HG03108 (cell line): ENCODE measurements around the gene SRGAP2C.
"Not testable (repeated sequence)": the region's sequence is repeated elsewhere in the genome, so short reads cannot be mapped to it uniquely, and the experiment has no call there.

Experiments
- ATAC-seq: cut with Tn5 transposase; IDR thresholded peaks from one replicate; pipeline ENCODE4 v1.9.1; 2021; ENCODE audit warnings: moderate library complexity; ENCODE audit not compliant: unreplicated experiment

SRGAP2C gene

GRCh38 chr1:121185140-121185708, 449 bp downstream of the SRGAP2C start:
- not testable (repeated sequence) for ATAC-seq

GRCh38 chr1:121186191-121186590, 1.4 kb downstream of the SRGAP2C start:
- ATAC-seq, result not testable (repeated sequence)

GRCh38 chr1:121187914-121188313, 3.1 kb downstream of the SRGAP2C start:
- ATAC-seq, result not testable (repeated sequence)

GRCh38 chr1:121192512-121192911, 7.7 kb downstream of the SRGAP2C start:
- not testable (repeated sequence) for ATAC-seq

- ATAC-seq, result not testable (repeated sequence)
These were observed 12.5 kb downstream of the SRGAP2C start for GRCh38 chr1:121197095-121197882.

GRCh38 chr1:121199763-121200162, 15.0 kb downstream of the SRGAP2C start:
- ATAC-seq, result not testable (repeated sequence)

- ATAC-seq, result not testable (repeated sequence)
These were observed 15.5 kb downstream of the SRGAP2C start for GRCh38 chr1:121200232-121200631.

- ATAC-seq, result not testable (repeated sequence)
These were observed 16.5 kb downstream of the SRGAP2C start for GRCh38 chr1:121200985-121201981.

GRCh38 chr1:121202986-121203385, 18.2 kb downstream of the SRGAP2C start:
- not testable (repeated sequence) for ATAC-seq

GRCh38 chr1:121205786-121206711, 21.3 kb downstream of the SRGAP2C start:
- ATAC-seq, result not testable (repeated sequence)

GRCh38 chr1:121207328-121207727, 22.6 kb downstream of the SRGAP2C start:
- not testable (repeated sequence) for ATAC-seq

- not testable (repeated sequence) for ATAC-seq
These were observed 23.6 kb downstream of the SRGAP2C start for GRCh38 chr1:121208375-121208774.

- ATAC-seq, result not testable (repeated sequence)
These were observed 26.0 kb downstream of the SRGAP2C start for GRCh38 chr1:121210778-121211177.

GRCh38 chr1:121213491-121213890, 28.7 kb downstream of the SRGAP2C start:
- ATAC-seq, result not testable (repeated sequence)

- not testable (repeated sequence) for ATAC-seq
These were observed 29.9 kb downstream of the SRGAP2C start for GRCh38 chr1:121214544-121215156.

GRCh38 chr1:121215699-121216417, 31.1 kb downstream of the SRGAP2C start:
- not testable (repeated sequence) for ATAC-seq

- ATAC-seq, result not testable (repeated sequence)
These were observed 31.9 kb downstream of the SRGAP2C start for GRCh38 chr1:121216676-121217075.

GRCh38 chr1:121221770-121222169, 37.0 kb downstream of the SRGAP2C start:
- ATAC-seq, result peak; percentile 32

- ATAC-seq, result peak; percentile 99
These were observed 39.9 kb downstream of the SRGAP2C start for GRCh38 chr1:121224714-121225113.
